ENCODE results near the gene SLIRP.
"Not testable (repeated sequence)": the region's sequence is repeated elsewhere in the genome, so short reads cannot be mapped to it uniquely, and the experiment has no call there.

SLIRP gene

DNA sequence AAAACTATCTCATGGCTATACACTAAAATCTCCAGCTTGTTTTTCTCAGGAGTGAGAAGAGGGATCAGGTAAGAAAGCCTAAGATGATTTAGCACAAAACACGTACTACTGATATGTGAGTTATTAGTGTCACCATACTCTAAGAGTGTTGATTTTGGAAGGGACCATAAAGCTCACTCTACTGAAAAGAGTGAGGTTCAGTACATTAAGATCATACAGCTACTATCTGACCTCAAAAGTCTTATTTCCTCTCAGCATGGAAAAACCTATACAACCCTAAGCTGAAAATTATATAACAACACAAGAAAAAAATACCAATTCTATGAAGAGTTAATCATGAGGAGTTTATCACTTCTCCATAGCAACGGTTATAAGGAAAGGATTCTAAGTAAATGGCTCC is 33.5 kb downstream of the SLIRP start:
- no peak for DNase-seq (ENCODE audit: low read depth in 2 of 2)

DNA sequence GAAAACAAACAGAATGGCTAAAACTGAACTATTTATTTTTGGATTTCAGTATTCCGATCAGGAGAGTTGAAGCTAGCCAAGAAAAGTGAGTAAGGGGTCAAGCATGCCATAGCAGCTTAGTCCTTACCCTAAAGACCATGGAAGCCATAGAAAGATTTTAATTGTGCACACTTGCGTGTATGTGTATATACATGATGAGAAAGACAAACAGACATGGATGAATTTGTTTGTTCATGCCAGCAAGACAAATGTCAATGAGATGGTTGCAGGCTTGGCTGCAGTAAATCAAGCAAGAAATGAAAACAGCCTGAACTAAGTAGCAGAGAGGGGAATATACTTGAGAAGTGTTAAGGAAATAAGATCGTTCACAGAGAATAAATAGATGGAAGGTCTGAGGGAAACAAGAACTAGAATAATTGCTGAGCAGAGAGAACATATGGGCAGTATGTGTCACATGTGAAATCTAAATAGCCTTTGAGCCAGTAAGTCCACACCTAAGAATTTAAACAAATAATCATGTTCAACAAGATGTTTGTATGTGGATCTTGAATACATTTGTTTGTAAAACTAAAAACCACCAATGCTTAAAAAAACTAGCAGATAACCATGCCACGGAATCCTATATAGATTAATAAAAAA is 38.3 kb downstream of the SLIRP start:
- no peak for DNase-seq (ENCODE audit: low read depth in 2 of 2)

- DNase-seq (ENCODE audit: low read depth in 2 of 2) = not testable (repeated sequence)
Observed at GRCh38 chr14:77747425-77747824, 39.5 kb downstream of the SLIRP start.

GRCh38 chr14:77752266-77752665 is 44.4 kb downstream of the SLIRP start:
- DNase-seq (ENCODE audit: low read depth in 2 of 2) = no peak

DNA sequence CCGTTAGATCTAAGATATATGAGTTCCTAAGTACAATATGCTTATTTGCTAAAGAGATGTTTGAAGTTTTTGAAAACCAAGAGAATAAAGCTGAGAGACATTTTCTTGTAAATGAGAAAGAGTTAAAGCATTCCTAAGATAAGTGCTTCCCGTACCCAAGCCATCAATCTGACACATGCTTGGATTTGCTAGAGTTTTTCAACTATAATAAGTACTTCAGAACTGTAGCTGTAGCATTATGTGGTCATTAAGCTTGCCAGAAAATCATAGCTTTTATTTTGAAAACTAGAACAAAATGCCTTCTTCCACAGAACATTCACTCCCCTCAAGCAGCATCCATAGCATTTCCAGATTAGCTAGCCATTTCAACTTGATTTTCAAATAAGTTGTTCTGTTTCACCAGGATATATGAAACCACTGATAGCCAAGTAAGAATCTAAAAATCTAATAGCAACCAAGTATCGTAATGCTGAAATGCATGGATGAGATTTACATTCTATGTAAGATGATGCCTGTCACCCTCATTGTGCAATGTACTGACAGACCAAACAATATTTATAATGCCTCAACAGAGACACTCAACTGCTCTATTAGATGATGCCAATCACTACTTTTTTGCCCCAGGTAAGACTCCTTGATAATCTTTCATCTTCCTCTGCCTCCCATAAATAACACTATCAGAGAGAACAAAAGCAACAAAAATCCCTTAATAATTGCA is 45.1 kb downstream of the SLIRP start:
- no peak for DNase-seq (ENCODE audit: low read depth in 2 of 2)

- DNase-seq (ENCODE audit: low read depth in 2 of 2) = peak; percentile 80 to 87
Observed at GRCh38 chr14:77760381-77761204, 52.7 kb downstream of the SLIRP start, which contains the start of gene SNW1. Gene SNW1 (minus strand): TSS chr14:77761156. CDS start chr14:77761127, 29 bp downstream.

DNA sequence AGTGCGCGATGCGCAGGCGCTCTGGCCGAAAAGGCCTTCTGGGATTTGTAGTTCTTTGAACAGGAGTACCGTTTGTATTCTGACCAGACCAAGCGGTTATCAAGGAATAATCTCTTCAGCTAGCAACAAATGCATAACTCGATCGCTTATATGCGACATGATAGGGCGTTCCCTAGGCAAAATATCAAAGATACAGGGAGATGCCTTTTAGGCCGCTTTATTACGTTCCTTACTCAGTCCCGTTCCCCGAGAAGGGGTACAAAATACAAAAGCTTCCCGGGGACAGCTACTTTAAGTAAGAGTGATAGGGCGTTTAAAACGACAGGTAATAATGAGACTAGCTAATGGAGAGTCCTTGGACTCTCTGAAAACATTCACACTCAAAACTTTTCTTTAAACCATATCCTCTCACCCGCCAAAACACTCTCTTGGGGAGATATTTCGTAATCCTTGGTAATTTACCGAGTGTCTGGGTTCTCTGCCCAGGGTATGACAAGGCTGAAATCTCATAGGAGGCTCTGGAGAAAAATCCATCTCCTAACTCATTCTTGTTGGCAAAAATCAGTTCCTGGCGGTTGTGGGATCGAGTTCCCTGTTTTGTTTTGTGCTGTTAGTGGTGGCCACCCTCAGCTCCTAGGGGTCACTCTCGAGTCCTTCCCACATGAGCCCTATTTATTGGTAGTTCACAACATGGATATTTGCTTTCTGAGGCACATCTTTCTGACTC is 53.5 kb downstream of the SLIRP start:
- DNase-seq (ENCODE audit: low read depth in 2 of 2) = no peak

GRCh38 chr14:77763316-77763715 is 55.4 kb downstream of the SLIRP start:
- no peak for DNase-seq (ENCODE audit: low read depth in 2 of 2)

DNA sequence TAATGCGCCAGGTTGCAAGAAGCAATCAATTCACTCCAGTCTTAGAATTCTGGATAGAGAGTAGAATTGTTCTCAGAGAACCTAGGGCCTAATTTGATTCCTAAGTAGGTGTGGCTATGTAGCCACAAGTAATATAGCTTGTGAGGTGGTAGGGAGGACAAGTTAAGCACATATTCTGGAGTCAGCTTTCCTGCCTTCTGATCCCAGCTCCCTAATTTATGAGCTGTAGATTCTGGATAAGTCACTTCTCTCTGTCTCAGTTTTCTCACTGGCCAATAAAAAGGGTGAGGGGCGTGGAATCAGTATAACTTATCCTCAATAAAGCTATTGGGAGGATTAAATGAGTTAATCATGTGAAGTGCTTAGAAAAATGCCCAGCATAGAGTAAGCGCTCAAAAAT is 56.1 kb downstream of the SLIRP start:
- no peak for DNase-seq (ENCODE audit: low read depth in 2 of 2)
